Esophagus squamous epithelium (tissue), 5 donors: ENCODE data around the gene TIGD3. TPM values are rescaled to one million over a fixed set of nuclear protein-coding genes. Genes with fewer than 3 reads are reported as not detected.

Source experiments
- DNase-seq: peaks from one replicate; lab custom pipeline; 2025; lab: John Stamatoyannopoulos, UW
- H3K27ac ChIP-seq, 4 donors: fragments of 200-600 bp; sonication (generic); one replicate each; pipeline ENCODE4 v1.5.1; 2016 to 2019; ENCODE audit warnings: mild to moderate bottlenecking in 1 of 4
- H3K27me3 ChIP-seq, 4 donors: fragments of 200-600 bp; sonication (generic); 1 replicate in 3 of 4; 2 replicates in 1 of 4; pipeline versions ENCODE4 v1.5.1 to v1.6.0; 2017 to 2021; ENCODE audit warnings: antibody characterized with exemption in 1 of 4
- H3K36me3 ChIP-seq, 3 donors: fragments of 200-600 bp; sonication (generic); one replicate each; pipeline ENCODE4 v1.5.1; 2016 to 2019
- H3K4me1 ChIP-seq, 3 donors: fragments of 200-600 bp; sonication (generic); one replicate each; pipeline ENCODE4 v1.5.1; 2017 to 2019
- H3K4me3 ChIP-seq, 4 donors: fragments of 200-600 bp; sonication (generic); 1 replicate in 3 of 4; 2 replicates in 1 of 4; pipeline ENCODE4 v1.5.1; 2016 to 2019; ENCODE audit warnings: mild to moderate bottlenecking in 2 of 4, moderate library complexity in 1 of 4
- H3K9me3 ChIP-seq, 3 donors: fragments of 200-600 bp; sonication (generic); one replicate each; pipeline ENCODE4 v1.5.1; 2016 to 2019
- CTCF ChIP-seq, 6 experiments: fragments of 450-650 bp in 4 of 6; fragments of 200-600 bp in 2 of 6; sonication (generic) in 2 of 6; IDR thresholded peaks; one replicate each; pipeline ENCODE4 v1.5.1; 2016 to 2019; ENCODE audit warnings: antibody characterized with exemption in 6 of 6, mild to moderate bottlenecking in 4 of 6, moderate library complexity in 4 of 6
- POLR2A ChIP-seq, 4 donors: fragments of 450-650 bp; IDR thresholded peaks; one replicate each; pipeline ENCODE4 v1.6.1; 2017; ENCODE audit warnings: antibody characterized with exemption in 4 of 4, mild to moderate bottlenecking in 4 of 4, moderate library complexity in 3 of 4
- WGBS, 2 donors: methylation state at CpG; one replicate each; pipeline ENCODE4 v1.1.5; 2018; 5-methylcytosine and 5-hydroxymethylcytosine counted together
- intact Hi-C: fragments of 100-400 bp; cut with DNase I; formaldehyde crosslinking; loops from one replicate; pipeline ENCODE4 v1.15.0; 2022
- total RNA-seq, 4 donors: library from RNA; depleted of rRNA; stranded (reverse); fragments of >200 nt; gene quantifications; one replicate each; pipeline ENCODE4 v1.1.0, GENCODE V29; 2016
- donor health status: DM: yes; HTN: yes; CAD: no.

TIGD3 gene
- total RNA-seq, 4 donors from 2014 or later: 0.13 to 1.3 (median 0.56) TPM

GRCh38 chr11:65355776-65356393 lies 1.3 kb downstream of the TIGD3 start:
- DNase-seq: no peak
- Histone ChIP-seq H3K27ac (no peak overlapping the region), H3K9me3 (no peaks in the 10 kb centered on the region), H3K36me3 (peaks cover 6 to 21% (median 7%) of the 10 kb centered on the region in 3 donors), H3K4me1 (peaks cover 18 to 28% (median 20%) of the 10 kb centered on the region in 3 donors), H3K4me3 (peak overlapping the region; percentile 56 to 91 (median 64)), H3K27me3 (peaks cover 0 to 13% (median 0%) of the 10 kb centered on the region in 4 donors)
- WGBS, 2 donors: 2% methylated on average over 13 of the region's 35 CpGs; no CpG with 5 or more reads in 1 of the 2 donors
- no peak for TF ChIP-seq CTCF (IDR thresholded peaks at IDR 0.05)
- no peak for TF ChIP-seq POLR2A (IDR thresholded peaks at IDR 0.05)
- intact Hi-C loops: no loop called here

GRCh38 chr11:65356394-65356972 lies 1.9 kb downstream of the TIGD3 start:
- H3K4me3 ChIP-seq: no peak overlapping the region
- intact Hi-C loops: no loop called here
- H3K27ac ChIP-seq: no peak overlapping the region
- H3K4me1 ChIP-seq: peaks cover 18 to 28% (median 20%) of the 10 kb centered on the region in 3 donors
- H3K27me3 ChIP-seq: peaks cover 0 to 13% (median 0%) of the 10 kb centered on the region in 4 donors
- DNase-seq: no peak
- no peaks in the 10 kb centered on the region for H3K9me3 ChIP-seq
- peaks cover 4 to 15% (median 6%) of the 10 kb centered on the region in 3 donors for H3K36me3 ChIP-seq
- WGBS, 2 donors: 90 to 95% methylated on average over 2 to 4 of the region's 30 CpGs
- TF ChIP-seq CTCF (IDR thresholded peaks at IDR 0.05) (no peak), POLR2A (IDR thresholded peaks at IDR 0.05) (no peak)

GRCh38 chr11:65357856-65358356 lies 3.4 kb downstream of the TIGD3 start:
- intact Hi-C loops: no loop called here
- H3K4me3 ChIP-seq: no peak overlapping the region
- H3K27ac ChIP-seq: no peak overlapping the region
- 73 to 79% methylated on average over 7 to 8 of the region's 8 CpGs for WGBS, 2 donors
- TF ChIP-seq POLR2A (IDR thresholded peaks at IDR 0.05) (no peak), CTCF (IDR thresholded peaks at IDR 0.05) (no peak)
- H3K27me3 ChIP-seq: peaks cover 0 to 13% (median 0%) of the 10 kb centered on the region in 4 donors
- peaks cover 18 to 28% (median 20%) of the 10 kb centered on the region in 3 donors for H3K4me1 ChIP-seq
- peaks cover 0 to under 1% (median 0%) of the 10 kb centered on the region in 3 donors for H3K36me3 ChIP-seq
- no peak for DNase-seq
- H3K9me3 ChIP-seq: no peaks in the 10 kb centered on the region

GRCh38 chr11:65362320-65362931 lies 7.9 kb downstream of the TIGD3 start:
- intact Hi-C loops: no loop called here
- no peaks in the 10 kb centered on the region for H3K27me3 ChIP-seq
- no peak for TF ChIP-seq CTCF (IDR thresholded peaks at IDR 0.05)
- no peak for TF ChIP-seq POLR2A (IDR thresholded peaks at IDR 0.05)
- 74 to 85% methylated on average over 10 of the region's 10 CpGs for WGBS, 2 donors
- peaks cover 0 to 8% (median 3%) of the 10 kb centered on the region in 3 donors for H3K4me1 ChIP-seq
- H3K4me3 ChIP-seq: no peak overlapping the region
- H3K36me3 ChIP-seq: no peaks in the 10 kb centered on the region
- no peaks in the 10 kb centered on the region for H3K9me3 ChIP-seq
- no peak overlapping the region for H3K27ac ChIP-seq
- no peak for DNase-seq

GRCh38 chr11:65362966-65363365 lies 8.4 kb downstream of the TIGD3 start:
- 82 to 91% methylated on average over 4 to 6 of the region's 6 CpGs for WGBS, 2 donors
- H3K4me1 ChIP-seq: peaks cover 0 to 8% (median 3%) of the 10 kb centered on the region in 3 donors
- no peaks in the 10 kb centered on the region for H3K9me3 ChIP-seq
- H3K27me3 ChIP-seq: no peaks in the 10 kb centered on the region
- H3K4me3 ChIP-seq: no peak overlapping the region
- intact Hi-C loops: no loop called here
- H3K36me3 ChIP-seq: no peaks in the 10 kb centered on the region
- no peak overlapping the region for H3K27ac ChIP-seq
- DNase-seq: no peak
- no peak for TF ChIP-seq POLR2A (IDR thresholded peaks at IDR 0.05)
- TF ChIP-seq CTCF (IDR thresholded peaks at IDR 0.05): no peak
